Caco-2 (cell line): ENCODE data around the gene GPC6. TPM values are rescaled to one million over a fixed set of nuclear protein-coding genes. Genes with fewer than 3 reads are reported as not detected.

Source experiments
- BruUV-seq: library from RNA; stranded (reverse); fragments of 400-500 nt; replicated peaks from 2 replicates; lab custom pipeline; 2021; lab: Mats Ljungman, UMichigan
- CTCF ChIA-PET: fragments of 300-600 bp; sonication (Branson Sonifier 250); formaldehyde crosslinking; loops from one replicate; lab custom pipeline; 2022; ENCODE audit warnings: antibody characterized with exemption; lab: Charles Lee
- POLR2A ChIA-PET: fragments of 300-600 bp; sonication (Branson Sonifier 250); formaldehyde crosslinking; loops from one replicate; lab custom pipeline; 2022; ENCODE audit warnings: antibody characterized with exemption; lab: Charles Lee
- DNase-seq, 2 experiments: peaks; one replicate each; pipeline versions ENCODE4 v3.0.0 to v3.0.0-alpha.2; 2020 to 2022
- H3K27me3 ChIP-seq: replicated peaks from 2 replicates; pipeline ENCODE4 v1.6.0; 2011; ENCODE audit warnings: low read length; ENCODE audit not compliant: control insufficient read depth, insufficient read depth
- H3K36me3 ChIP-seq: 2 replicates; pipeline ENCODE4 v1.5.1; 2011; ENCODE audit warnings: low read length; ENCODE audit not compliant: control insufficient read depth, insufficient read depth
- H3K4me1 ChIP-seq: fragments of 250-450 bp; sonication (Bioruptor Pico); 2 replicates; pipeline ENCODE4 v1.5.1; 2020; ENCODE audit warnings: mild to moderate bottlenecking
- H3K4me3 ChIP-seq: 2 replicates; pipeline ENCODE4 v1.5.1; 2011; ENCODE audit warnings: low read depth, mild to moderate bottlenecking, control low read depth, low read length
- H3K9me3 ChIP-seq: fragments of 250-450 bp; sonication (Bioruptor Pico); 2 replicates; pipeline ENCODE4 v1.5.1; 2020; ENCODE audit warnings: mild to moderate bottlenecking, moderate library complexity
- H3K27ac Mint-ChIP-seq: one replicate; pipeline ENCODE4 v1.8.0; 2022; ENCODE audit warnings: mixed read lengths; ENCODE audit not compliant: unreplicated experiment
- H3K27me3 Mint-ChIP-seq: one replicate; pipeline ENCODE4 v1.8.0; 2022; ENCODE audit warnings: mixed read lengths; ENCODE audit not compliant: insufficient read depth, unreplicated experiment
- H3K36me3 Mint-ChIP-seq: one replicate; pipeline ENCODE4 v1.8.0; 2022; ENCODE audit warnings: mild to moderate bottlenecking, mixed read lengths; ENCODE audit not compliant: insufficient read depth, unreplicated experiment
- H3K4me1 Mint-ChIP-seq: one replicate; pipeline ENCODE4 v1.8.0; 2022; ENCODE audit warnings: low read depth, mixed read lengths; ENCODE audit not compliant: unreplicated experiment
- H3K4me3 Mint-ChIP-seq: one replicate; pipeline ENCODE4 v1.8.0; 2022; ENCODE audit warnings: mild to moderate bottlenecking, moderate library complexity, mixed read lengths; ENCODE audit not compliant: unreplicated experiment
- H3K9me3 Mint-ChIP-seq: one replicate; pipeline ENCODE4 v1.8.0; 2022; ENCODE audit warnings: mixed read lengths; ENCODE audit not compliant: unreplicated experiment
- intact Hi-C: fragments of 100-400 bp; cut with micrococcal nuclease; formaldehyde crosslinking; loops from one replicate; pipeline ENCODE4 v1.10.0; 2022; ENCODE audit not compliant: unreplicated experiment
- total RNA-seq: library from RNA; stranded (reverse); gene quantifications from 2 replicates; pipeline ENCODE4 v1.2.3, GENCODE V29; 2022
- TF ChIP-seq, protein P1 (sequence below), 2 experiments: fragments of 200-600 bp in 1 of 2; IDR thresholded peaks; 1 replicate in 1 of 2; 2 replicates in 1 of 2; pipeline versions ENCODE4 v1.5.1 to v1.8.0; 2011 to 2022; ENCODE audit warnings: antibody characterized with exemption in 1 of 2, control low read depth in 1 of 2, inconsistent platforms in 1 of 2, low read depth in 1 of 2, low read length in 1 of 2, mild to moderate bottlenecking in 1 of 2, moderate library complexity in 1 of 2; ENCODE audit not compliant: insufficient read depth in 1 of 2, severe bottlenecking in 1 of 2, unreplicated experiment in 1 of 2

GPC6 gene
- total RNA-seq, 1 experiment from 2014 or later: 0.16 TPM

DNA sequence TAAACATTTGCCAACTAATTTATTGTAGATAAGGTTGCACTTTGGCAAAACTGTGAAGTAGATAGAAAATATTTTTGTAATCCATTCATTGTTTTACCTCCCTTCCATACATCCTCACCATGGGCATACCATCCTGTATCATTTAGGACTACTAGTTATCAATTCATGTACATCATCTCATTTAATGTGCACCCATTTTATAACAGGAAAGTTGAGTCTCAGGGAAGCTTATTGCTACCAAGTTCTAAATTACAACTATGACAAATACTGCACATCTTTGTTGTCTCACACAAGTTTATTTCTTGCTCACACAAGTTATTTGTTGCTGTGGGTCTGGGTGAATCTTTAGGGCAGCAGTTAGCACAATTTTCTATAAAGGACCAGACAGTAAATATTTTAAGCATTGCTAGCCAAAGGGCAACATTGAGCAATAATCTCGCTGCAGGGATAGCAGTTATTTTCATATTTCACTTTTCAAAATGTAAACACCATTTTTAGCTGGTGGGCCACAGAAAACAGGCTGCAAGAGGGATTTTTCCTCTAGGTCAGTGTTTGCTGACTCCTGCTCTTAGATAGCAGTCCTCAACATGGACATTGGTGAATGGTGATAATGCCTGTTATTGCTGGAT is 276.5 kb downstream of the GPC6 start:
- ChIA-PET CTCF (no interaction called here), POLR2A (no interaction called here)
- H3K4me3 Mint-ChIP-seq: no peak overlapping the region

GRCh38 chr13:93505104-93505952 is 278.7 kb downstream of the GPC6 start:
- H3K9me3 ChIP-seq: no peaks in the 10 kb centered on the region
- DNase-seq: no peak

More for the DNA sequence above, 276.5 kb downstream of the GPC6 start:
- Mint-ChIP-seq H3K27ac (no peak overlapping the region), H3K36me3 (no peaks in the 10 kb centered on the region), H3K4me1 (no peaks in the 10 kb centered on the region), H3K27me3 (peaks cover 3% of the 10 kb centered on the region), H3K9me3 (no peaks in the 10 kb centered on the region)
- TF ChIP-seq, protein P1, sequence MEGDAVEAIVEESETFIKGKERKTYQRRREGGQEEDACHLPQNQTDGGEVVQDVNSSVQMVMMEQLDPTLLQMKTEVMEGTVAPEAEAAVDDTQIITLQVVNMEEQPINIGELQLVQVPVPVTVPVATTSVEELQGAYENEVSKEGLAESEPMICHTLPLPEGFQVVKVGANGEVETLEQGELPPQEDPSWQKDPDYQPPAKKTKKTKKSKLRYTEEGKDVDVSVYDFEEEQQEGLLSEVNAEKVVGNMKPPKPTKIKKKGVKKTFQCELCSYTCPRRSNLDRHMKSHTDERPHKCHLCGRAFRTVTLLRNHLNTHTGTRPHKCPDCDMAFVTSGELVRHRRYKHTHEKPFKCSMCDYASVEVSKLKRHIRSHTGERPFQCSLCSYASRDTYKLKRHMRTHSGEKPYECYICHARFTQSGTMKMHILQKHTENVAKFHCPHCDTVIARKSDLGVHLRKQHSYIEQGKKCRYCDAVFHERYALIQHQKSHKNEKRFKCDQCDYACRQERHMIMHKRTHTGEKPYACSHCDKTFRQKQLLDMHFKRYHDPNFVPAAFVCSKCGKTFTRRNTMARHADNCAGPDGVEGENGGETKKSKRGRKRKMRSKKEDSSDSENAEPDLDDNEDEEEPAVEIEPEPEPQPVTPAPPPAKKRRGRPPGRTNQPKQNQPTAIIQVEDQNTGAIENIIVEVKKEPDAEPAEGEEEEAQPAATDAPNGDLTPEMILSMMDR (IDR thresholded peaks at IDR 0.05; ENCODE audit: insufficient read depth in 1 of 2, low read depth in 1 of 2, low read length in 1 of 2, severe bottlenecking in 1 of 2, unreplicated experiment in 1 of 2): no peak
- no peak for DNase-seq
- H3K9me3 ChIP-seq: no peaks in the 10 kb centered on the region
- BruUV-seq: no TSS peak
- no peaks in the 10 kb centered on the region for H3K4me1 ChIP-seq
- intact Hi-C loops: no loop called here
- no peaks in the 10 kb centered on the region for H3K36me3 ChIP-seq
- no peaks in the 10 kb centered on the region for H3K27me3 ChIP-seq
- no peak overlapping the region for H3K4me3 ChIP-seq

GRCh38 chr13:93511011-93511410 is 284.4 kb downstream of the GPC6 start:
- H3K4me1 Mint-ChIP-seq: no peaks in the 10 kb centered on the region

More at GRCh38 chr13:93505104-93505952, 278.7 kb downstream of the GPC6 start:
- H3K9me3 Mint-ChIP-seq: no peaks in the 10 kb centered on the region
- Histone ChIP-seq H3K4me1 (no peaks in the 10 kb centered on the region), H3K36me3 (no peaks in the 10 kb centered on the region), H3K27me3 (no peaks in the 10 kb centered on the region), H3K4me3 (no peak overlapping the region)
- TF ChIP-seq, protein P1 (IDR thresholded peaks at IDR 0.05; ENCODE audit: insufficient read depth in 1 of 2, low read depth in 1 of 2, low read length in 1 of 2, severe bottlenecking in 1 of 2, unreplicated experiment in 1 of 2): no peak
- H3K4me3 Mint-ChIP-seq: no peak overlapping the region
- ChIA-PET POLR2A (no interaction called here), CTCF (no interaction called here)
- H3K27me3 Mint-ChIP-seq: peaks cover 3% of the 10 kb centered on the region
- no peaks in the 10 kb centered on the region for H3K4me1 Mint-ChIP-seq
- BruUV-seq: no TSS peak
- intact Hi-C loops: no loop called here
- no peaks in the 10 kb centered on the region for H3K36me3 Mint-ChIP-seq
- no peak overlapping the region for H3K27ac Mint-ChIP-seq

More at GRCh38 chr13:93511011-93511410, 284.4 kb downstream of the GPC6 start:
- no peaks in the 10 kb centered on the region for H3K36me3 ChIP-seq
- no peaks in the 10 kb centered on the region for H3K9me3 ChIP-seq
- no peaks in the 10 kb centered on the region for H3K9me3 Mint-ChIP-seq
- CTCF ChIA-PET: no interaction called here
- no peak for DNase-seq
- no peak overlapping the region for H3K4me3 ChIP-seq
- POLR2A ChIA-PET: no interaction called here
- H3K27me3 Mint-ChIP-seq: peaks cover 3% of the 10 kb centered on the region
- TF ChIP-seq, protein P1 (IDR thresholded peaks at IDR 0.05; ENCODE audit: insufficient read depth in 1 of 2, low read depth in 1 of 2, low read length in 1 of 2, severe bottlenecking in 1 of 2, unreplicated experiment in 1 of 2): no peak
- intact Hi-C loops: no loop called here
- H3K4me1 ChIP-seq: no peaks in the 10 kb centered on the region
- no peak overlapping the region for H3K4me3 Mint-ChIP-seq
- H3K27me3 ChIP-seq: no peaks in the 10 kb centered on the region
- H3K36me3 Mint-ChIP-seq: no peaks in the 10 kb centered on the region
- no TSS peak for BruUV-seq
- H3K27ac Mint-ChIP-seq: no peak overlapping the region
